Stimulated activated CD4-positive, alpha-beta T cell treated with anti-CD3 and anti-CD28 coated beads, TNF-alpha, amount 100 ng/mL, for 4 hours (primary cell): ENCODE data around the gene IGF1R.

Experiments
- DNase-seq, 3 experiments: peaks; one replicate each; pipeline ENCODE4 v3.0.0-alpha.2; 2020; ENCODE audit warnings: low read depth in 3 of 3

IGF1R gene

DNA sequence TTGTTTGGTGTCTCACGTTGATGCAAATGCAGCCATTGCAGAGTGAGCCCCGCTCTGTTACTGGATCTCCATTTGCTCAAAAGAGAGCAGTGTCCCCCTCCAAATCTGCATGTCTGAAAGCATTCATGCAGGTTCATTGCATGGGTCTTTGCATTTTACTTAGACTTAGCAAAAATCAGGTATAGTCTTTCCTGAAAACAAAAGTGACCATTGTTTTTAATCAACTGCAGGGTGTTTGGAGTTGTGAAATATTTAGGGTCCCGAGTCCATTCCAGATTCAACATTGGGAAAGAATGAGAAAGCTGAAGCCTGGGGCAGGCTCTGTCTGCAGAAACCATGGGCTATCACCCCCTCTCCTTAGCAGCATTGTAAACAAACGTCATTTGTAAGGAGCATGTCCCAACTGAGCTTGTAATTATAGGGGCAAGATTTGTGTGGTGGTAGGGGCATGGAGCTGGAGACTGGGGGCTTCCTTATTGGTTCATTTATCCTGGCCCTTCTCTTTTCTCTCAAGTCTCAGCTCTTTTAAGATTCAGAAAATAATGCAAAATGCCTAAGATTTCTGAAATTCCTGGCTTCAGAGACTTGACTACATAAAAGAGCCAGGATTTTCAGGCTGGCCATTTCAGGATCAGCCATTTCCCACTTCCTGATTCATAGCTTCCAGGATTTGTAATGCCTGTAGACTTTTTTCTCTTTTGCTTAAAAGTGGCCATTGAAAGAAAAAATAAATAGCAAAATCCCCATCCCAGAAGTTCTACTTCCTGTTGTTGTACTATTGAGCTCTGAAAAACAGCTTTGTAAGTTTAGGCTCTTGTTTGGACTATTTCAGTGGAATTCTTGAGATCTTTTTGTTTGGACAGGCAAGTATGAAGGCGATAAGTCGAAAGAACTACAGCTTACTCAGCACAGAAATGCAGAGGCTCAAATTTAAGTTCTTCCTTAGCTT lies 23.0 kb downstream of the IGF1R start:
- no peak for DNase-seq

DNA sequence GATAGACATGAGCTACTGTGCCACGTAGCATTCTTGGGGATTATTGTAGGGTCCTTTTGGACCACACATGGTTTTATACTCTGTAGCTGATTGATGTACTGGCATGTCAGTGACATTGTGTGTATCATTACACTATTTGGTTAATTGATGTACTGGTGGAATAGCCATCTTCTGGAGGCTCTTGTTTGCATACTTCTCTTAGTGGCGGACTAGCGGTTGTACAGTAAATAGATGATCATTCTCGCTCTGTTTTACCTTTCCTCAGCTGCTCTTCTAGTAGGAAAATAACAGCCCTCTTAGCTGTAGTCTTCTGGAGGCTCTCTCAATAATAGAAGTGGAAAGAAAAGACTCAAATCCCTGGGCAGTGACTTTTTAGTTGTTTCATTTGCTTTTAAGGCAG lies 24.8 kb downstream of the IGF1R start:
- DNase-seq: no peak

DNA sequence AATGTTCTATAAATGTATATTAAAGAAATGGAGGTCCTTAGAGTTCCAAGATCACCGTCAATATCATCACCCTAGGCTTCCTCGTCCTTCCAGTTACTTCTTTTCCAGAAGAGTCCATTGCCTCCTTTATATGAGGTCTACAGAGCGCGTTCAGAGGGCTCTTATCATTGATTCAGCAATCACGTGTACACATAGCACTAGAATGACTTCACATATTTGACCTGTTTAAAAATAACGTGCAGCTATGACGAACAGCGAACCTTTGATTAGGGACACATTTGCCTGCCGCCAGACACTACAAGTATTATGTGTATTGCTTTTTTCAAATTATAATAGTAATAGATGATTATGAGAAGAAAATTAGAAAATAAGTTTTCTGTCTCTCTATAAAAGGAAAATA lies 26.0 kb downstream of the IGF1R start:
- DNase-seq: no peak

DNA sequence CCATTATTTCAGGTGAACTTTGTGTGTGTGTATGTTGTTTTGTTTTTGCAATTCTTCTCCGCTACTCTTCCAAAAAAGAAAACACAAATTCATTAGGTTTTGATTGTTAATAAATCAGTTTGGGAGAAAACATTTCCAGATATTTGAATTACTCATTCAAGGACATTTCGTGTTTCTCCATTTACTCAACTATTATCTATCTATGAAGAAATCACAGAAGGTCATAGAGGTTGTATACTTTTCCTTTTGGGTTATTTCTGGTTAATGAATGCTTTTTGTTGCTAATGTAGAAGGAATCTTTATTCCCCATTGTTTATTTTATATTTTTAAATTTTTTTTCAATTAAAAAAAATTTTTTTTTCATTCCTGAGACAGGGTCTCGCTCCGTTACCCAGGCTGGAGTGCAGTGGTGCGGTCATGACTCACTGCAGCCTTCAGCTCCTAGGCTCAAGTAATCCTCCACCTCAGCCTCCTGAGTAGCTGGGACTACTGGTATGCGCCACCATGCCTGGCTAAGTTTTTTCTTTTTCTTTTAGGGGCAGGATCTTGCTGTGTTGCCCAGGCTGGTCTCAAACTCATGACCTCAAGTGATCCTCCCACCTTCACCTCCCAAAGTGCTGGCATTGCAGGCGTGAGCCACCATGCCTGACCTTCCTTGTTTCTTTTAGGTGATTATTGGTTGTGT lies 28.4 kb downstream of the IGF1R start:
- DNase-seq: no peak

DNA sequence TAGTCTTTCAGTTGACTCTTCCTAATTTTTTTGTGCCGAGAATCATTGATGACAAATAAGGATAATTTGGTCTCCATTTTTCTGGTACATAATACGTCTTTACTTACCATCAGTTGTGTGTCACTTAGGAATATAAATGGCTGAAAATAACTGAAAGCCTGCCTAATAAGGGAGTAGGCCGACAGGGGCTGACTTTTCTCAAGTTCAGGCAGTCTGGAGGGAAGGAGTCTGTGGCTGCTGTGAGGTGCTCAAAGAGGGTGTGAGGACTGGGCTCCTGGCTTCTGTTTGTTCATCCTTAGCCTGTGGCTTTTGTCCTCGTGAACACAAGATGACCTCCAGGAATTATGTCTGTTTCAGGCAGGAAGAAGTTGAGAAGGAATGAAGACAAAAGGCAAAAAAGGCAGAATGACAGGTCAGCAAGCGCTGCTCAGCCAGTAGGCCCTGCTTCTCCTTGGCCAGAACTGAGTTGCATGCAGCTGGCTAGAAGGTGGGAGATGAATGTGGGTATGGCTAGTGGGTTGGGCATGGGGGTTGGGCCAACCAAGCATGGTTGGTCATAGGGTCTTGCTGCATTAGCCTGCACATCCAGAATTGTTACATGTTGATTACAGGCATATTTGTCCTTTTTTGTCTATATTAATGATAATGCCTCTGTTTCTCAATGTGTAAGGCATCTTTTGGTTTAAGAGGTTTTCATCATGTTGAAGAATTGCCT lies 29.2 kb downstream of the IGF1R start:
- no peak for DNase-seq

DNA sequence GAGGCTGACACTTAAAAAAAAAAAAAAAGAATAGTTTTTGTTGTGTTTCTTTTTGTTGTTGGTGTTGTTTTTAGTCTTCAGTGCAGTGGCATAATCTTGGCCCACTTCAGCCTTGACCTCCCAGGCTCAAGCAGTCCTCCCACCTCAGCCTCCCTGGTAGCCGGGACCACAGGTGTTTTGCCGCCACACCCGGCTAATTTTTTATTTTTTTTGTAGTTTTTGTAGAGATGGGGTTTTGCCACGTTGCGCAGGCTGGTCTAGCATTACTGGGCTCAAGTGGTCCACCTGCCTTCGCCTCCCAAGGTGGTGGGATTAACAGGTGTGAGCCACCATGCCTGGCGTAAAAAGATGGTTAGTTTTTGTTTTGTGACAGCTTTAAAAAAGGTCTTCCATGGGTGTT lies 30.1 kb downstream of the IGF1R start:
- no peak for DNase-seq

DNA sequence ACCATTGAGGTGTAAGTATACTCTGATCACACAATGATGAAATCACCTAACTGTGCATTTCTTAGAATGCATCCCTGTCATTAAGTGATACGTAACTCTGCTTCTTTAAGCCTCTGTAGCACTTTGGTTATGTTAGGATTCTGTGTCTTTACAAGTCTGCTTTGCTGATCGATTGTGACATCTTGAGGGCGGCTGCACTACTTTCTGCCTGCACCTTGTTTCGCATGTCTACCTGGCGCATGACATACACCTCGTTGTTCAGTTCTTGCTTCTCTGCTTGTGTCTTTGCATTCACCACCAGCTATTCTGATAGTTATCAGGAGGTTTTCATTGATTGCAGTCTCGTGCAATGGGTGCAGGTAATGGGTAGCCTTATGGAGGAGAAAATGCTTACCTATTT lies 32.7 kb downstream of the IGF1R start:
- no peak for DNase-seq

DNA sequence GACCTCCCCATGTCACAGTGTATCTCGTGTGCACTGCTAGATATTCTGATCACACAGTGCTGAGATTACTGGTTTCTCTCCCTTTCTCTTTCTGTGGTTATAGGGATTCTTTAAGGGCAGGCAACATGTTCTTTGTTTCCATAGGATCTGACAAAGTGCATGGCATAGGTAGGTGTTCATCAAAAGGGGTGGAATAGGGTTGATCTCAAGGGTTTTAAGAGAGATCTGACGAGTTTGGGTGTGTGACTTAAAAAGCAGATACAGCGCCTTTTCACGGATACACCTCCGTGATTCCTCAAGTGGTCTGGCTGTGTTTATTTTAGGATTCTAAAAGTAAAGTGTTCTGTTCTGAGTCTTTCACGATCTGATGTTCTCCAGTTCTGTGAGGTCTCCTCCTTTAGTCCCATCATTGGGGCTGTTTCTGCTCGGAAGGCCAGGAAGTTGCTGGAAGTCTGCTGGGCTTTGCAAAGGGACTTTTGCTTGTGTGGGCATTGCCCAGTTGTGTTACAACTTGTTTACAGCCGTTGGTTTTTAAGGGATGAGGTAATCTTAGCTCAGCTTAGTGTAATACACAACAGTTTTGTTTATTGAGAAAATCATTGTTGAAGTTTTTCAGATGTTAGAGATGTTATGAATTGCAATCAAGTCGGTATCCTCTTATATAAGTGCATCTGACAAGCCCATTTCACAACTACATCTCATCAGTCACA lies 34.8 kb downstream of the IGF1R start:
- no peak for DNase-seq

DNA sequence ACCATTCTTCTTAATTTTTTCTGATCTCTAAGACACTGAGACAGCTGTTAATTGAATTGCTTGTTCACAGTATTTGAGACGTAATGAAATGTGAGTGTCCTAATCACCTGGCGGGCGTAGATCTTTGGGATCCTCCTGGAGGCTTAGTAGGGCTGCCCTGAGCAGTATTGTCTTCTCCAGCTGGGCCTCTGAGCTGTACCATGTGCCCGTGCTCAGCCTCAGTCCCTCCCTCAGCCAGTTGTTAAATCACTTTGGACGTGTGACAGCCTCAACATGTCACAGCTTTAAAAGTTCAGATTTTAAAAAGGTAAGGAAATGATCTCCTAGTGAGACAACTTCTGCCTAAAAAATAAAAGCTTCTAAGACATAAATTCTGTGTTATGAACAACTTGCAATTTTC lies 35.5 kb downstream of the IGF1R start:
- DNase-seq: no peak

DNA sequence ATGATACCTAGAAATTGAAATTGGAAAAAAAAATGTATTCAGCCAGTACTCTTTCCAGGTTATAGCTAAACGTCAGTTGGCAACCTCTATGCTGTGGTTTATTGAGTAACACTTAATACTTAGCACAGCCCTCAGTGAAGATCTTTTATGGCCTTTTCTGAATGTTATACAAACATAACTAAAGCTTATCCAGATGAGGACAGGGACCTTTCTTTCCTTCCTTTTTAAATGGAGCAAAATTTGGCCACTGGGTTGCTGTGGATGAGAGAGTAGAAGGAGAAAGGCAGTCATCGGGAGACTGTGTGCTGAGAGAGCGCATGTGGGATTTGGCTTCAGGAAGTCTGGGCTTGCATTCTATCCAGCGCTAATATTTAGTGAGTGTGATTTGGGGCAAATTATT lies 36.1 kb downstream of the IGF1R start:
- no peak for DNase-seq

DNA sequence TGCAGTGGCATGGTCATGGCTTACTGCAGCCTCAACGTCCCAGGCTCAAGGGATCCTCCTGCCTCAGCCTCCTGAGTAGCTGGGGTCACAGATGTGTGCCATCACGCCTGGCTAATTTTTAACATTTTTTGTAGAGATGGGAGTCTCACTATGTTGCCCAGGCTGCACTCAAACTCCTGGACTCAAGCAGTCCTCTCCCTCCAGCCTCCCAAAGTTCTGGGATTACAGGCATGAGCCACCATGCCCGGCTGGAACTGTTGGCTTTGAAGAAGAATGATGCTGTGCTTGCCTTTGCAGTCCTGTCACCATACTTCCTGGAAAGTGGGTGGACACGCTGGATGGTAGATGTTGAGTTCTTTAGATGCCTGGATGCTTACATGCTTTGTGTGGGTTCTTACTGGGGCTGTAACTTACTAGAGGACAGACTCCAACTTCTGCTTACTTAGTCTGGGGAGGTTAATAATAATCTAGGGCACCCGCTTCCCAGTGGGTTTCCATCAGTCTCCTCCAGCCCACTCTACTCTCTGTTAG lies 36.7 kb downstream of the IGF1R start:
- DNase-seq: no peak

DNA sequence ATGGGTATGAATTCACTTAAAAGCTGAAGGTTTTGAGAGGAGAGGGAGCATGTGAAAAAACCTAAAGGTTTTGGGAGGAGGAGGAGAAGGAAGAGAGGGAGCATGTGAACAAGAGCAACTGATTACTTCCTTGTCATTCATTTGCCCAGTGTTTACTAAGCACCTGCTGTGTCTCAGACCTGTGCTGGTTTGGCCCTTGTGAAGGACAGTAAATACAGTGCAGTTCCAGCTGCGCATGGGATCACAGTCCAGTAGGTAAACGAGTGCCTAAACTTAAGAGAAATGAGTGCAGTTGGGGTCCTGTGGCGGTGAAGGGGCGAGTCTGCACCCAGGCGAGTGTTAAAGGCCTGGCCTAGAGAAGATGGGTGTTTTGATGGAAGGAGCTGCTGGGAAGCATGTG lies 38.6 kb downstream of the IGF1R start:
- no peak for DNase-seq

DNA sequence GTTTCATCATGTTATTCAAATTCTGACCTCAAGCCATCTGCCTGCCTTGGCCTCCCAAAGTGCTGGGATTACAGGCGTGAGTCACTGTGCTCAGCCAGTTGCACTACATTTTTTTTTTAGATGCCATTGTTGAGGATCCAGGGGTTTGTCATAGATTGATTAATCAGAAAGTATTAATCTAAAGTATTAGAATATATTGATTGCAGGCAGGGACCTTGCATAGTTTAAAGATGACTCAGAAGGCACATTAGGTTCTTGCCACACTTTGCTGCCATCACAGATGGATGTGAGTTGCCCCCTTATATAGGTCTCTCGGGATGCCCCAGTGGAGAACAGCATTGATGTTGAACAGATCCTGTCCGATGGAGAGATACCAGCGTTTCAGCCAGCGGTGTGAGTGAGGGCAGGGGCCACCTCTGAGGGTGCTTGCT lies 41.1 kb downstream of the IGF1R start:
- DNase-seq: no peak

DNA sequence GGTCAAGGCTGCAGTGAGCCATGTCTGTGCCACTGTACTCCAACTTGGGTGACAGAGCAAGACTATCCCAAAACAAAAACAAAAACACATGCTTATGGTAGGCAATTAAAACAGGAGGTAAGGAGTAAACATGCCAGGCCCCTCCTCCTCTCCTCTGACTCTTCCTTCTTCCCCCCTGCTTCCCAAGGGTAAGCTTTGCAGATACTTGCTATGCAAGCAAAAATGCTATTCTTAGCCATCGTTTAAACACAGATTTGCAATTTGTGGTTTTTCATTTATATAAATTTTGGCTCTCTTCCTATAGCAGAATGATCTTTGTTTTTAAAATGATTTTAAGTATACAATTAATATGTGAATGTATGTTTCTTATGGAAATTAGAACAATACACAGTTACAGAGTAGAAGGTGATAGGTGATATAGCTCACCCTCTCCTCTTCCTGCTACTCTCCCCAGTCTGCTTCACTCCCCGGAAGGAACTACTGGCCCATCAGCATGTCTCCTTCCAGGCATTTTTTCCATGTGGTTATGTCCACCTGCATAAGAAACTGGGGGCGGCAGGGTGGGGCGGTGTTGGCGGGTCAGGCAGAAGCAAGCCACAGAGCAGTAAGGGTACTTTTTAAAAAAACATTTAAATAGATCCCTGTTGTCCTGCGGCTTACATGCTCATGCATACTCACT lies 42.1 kb downstream of the IGF1R start:
- no peak for DNase-seq

DNA sequence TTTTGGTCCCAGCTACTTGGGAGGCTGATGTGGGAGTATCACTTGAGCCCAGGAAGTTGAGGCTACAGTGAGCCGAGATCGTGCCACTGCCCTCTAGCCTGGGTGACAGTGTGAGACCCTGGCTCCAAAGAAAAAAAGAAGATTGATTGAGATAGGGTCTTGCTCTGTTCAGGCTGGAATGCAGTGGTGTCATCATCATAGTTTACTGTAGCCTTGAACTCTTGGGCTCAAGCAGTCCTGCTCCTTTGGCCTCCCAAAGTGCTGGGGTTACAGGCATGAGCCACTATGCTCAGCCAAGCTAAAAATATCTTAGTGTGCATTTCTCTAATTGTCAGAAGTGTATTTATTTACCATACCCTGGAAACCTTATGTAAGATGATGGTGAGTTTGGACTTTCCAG lies 43.9 kb downstream of the IGF1R start:
- no peak for DNase-seq

DNA sequence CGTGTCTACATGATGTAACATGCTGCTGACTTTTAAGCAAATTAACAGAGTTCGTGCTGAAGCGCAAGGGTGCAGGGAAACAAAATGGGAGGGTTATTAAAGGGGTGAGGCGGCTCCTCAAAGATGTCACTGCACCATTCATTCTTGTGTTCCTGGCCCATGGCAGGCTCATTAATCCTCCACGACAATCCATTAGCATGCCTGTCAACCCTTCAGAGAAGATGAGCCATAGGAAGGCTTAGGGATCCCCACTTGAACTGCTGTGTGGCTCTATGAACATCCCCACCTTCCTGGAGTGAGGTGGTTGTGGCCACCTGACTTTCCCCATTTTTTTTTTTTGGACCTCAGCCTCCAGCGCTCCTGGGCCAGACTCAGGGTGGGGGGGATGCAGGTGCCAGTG lies 45.8 kb downstream of the IGF1R start:
- DNase-seq: no peak

DNA sequence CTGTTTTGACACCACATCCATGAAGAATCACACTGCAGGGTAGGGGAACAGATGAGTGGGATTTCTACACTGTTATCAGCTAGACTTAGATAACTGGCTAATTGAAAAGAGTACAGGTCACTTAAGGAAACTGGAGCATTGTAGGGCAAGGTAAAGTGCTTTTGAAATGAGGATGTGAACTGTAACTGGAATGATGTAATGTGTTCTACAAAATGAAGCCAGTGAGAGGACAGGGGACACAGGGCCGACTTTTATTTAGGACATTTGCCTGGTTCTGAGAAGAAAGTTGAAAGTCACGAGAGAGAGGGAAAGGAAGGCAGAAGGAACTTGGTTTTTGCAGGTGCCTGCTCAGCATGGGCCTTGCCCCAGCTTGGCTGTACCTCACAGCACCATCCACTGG lies 50.5 kb downstream of the IGF1R start:
- no peak for DNase-seq

DNA sequence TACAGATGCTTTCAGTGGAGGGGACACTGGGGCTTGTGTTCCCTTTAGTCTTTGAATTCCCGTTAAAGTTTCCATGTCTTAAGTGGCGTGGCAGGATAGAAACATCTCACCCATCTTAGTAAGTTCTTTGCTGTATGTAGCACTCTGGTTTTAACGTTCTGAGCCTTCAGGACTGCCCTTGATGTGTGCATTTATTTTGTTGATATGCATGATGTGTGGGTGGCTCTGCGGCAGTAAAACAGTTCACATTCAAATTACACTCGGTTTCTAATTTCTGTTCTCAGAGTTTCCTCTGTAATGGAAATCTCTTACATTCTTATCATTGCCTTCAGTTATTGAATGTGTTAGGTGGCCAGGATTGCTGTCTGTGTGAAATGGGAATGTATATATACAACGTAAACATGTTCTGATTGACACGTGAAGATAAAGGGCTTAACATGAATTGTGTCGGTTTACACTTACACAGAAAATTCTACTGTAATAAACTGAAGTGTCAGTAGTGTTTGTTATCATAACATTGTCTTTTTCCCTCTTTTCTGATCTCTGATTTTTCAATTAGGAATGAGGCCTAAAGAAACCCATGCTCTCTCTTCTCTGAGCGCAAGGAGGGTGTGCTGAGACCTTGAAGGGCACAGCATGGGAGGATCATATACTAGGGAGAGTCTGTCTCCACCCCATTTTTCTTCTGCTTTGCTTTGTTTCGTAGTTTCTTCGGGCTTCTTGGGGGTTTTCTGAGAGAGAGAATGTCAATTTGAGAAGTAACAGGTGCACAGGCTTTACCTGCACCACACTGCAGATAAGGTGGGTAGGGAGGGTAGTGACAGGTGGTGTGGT lies 51.5 kb downstream of the IGF1R start:
- no peak for DNase-seq

DNA sequence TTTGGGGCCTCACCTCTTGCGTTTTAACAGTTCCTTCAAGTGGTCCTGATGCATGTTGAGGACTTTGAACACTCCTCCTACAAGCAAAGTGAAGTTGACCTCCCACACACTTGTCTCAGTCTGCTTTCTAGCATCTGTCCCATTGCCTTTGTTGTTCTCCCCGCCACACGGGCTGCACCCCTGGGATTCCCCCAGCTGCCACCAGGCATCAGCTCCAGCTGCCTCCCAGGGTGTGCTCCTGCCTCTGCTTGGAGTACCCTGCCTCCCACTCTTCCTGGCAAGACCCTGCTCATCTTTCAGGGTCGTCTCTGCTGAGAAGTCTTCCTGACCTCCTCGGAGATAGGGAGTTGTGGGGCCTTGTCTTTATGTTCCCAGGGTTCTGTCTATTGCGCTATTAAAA lies 52.2 kb downstream of the IGF1R start:
- no peak for DNase-seq

DNA sequence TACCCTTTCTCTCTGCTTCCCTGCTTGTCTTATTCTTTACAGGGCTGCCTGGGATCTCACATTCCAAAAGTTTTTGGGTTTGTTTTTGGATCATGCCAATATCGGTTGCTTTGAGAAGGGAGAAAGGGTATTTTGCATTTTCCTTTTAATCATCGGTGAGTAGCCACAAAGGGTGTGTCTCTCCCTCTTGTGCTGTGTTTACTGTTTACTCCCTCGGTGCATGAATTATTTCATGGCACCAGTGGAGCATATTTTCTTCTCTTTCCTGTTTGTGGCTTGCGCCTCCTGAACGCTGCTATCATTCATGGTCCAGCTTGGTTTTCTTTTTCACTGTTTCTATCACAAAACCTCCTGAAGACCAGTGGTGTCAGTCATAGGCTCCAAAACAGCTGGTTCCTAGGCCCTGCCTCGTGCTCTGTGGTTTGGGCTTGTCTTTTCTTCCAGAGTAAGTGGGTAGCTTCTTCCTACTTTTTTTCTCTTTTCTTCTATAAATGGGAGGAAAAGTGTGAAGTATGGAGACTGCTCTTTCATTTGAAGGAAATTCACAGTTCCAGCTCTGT lies 54.9 kb downstream of the IGF1R start:
- no peak for DNase-seq
